SK-N-SH treated with all-trans-retinoic acid at 6 μM for 48 hours (cell line): ENCODE measurements around the gene OR14I1.

Experiments used
- ATAC-seq: fragments of 200-7000 bp; cut with Tn5 transposase; 3 replicates; pipeline ENCODE4 v1.9.1; 2020; ENCODE audit warnings: mild to moderate bottlenecking, moderate library complexity
- ARNTL ChIP-seq: fragments of 450-650 bp; formaldehyde crosslinking; IDR thresholded peaks from 2 replicates; pipeline ENCODE4 v1.5.0; 2020; ENCODE audit warnings: low read depth, mild to moderate bottlenecking, moderate library complexity, borderline replicate concordance
- BACH2 ChIP-seq: fragments of 250-450 bp; sonication (Bioruptor Pico); IDR thresholded peaks from 2 replicates; pipeline ENCODE4 v1.9.0; 2021; ENCODE audit warnings: mild to moderate bottlenecking, borderline replicate concordance
- CSDC2 ChIP-seq: fragments of 250-450 bp; sonication (Bioruptor Pico); IDR thresholded peaks from 2 replicates; pipeline ENCODE4 v1.5.0; 2020; ENCODE audit warnings: mild to moderate bottlenecking, moderate library complexity
- ESRRG ChIP-seq: fragments of 250-450 bp; sonication (Bioruptor Pico); IDR thresholded peaks from 2 replicates; pipeline ENCODE4 v1.6.1; 2021; ENCODE audit warnings: mild to moderate bottlenecking
- GLIS3 ChIP-seq: fragments of 250-450 bp; sonication (Bioruptor Pico); IDR thresholded peaks from 2 replicates; pipeline ENCODE4 v1.5.0; 2020; ENCODE audit warnings: mild to moderate bottlenecking, moderate library complexity
- OSR1 ChIP-seq: fragments of 250-450 bp; sonication (Bioruptor Pico); IDR thresholded peaks from 2 replicates; pipeline ENCODE4 v1.8.0; 2022; ENCODE audit warnings: moderate library complexity, mild to moderate bottlenecking, inconsistent platforms
- RARB ChIP-seq: fragments of 250-450 bp; sonication (Bioruptor Pico); IDR thresholded peaks from 2 replicates; pipeline ENCODE4 v1.8.0; 2021; ENCODE audit warnings: mild to moderate bottlenecking, moderate library complexity
- SNAI2 ChIP-seq: fragments of 250-450 bp; sonication (Bioruptor Pico); IDR thresholded peaks from 2 replicates; pipeline ENCODE4 v1.5.0; 2020; ENCODE audit warnings: mild to moderate bottlenecking, moderate library complexity
- TCF4 ChIP-seq: fragments of 250-450 bp; sonication (Bioruptor Pico); IDR thresholded peaks from 2 replicates; pipeline ENCODE4 v1.8.0; 2021; ENCODE audit warnings: mild to moderate bottlenecking, moderate library complexity, borderline replicate concordance
- TOX ChIP-seq: fragments of 250-450 bp; sonication (Bioruptor Pico); IDR thresholded peaks from 2 replicates; pipeline ENCODE4 v1.8.0; 2021; ENCODE audit warnings: mild to moderate bottlenecking, moderate library complexity, borderline replicate concordance
- ZC3H10 ChIP-seq: fragments of 250-450 bp; sonication (Bioruptor Pico); IDR thresholded peaks from 2 replicates; pipeline ENCODE4 v1.5.1; 2021; ENCODE audit warnings: mild to moderate bottlenecking, moderate library complexity
- ZFP3 ChIP-seq: fragments of 250-450 bp; sonication (Bioruptor Pico); IDR thresholded peaks from 2 replicates; pipeline ENCODE4 v1.5.0; 2020; ENCODE audit warnings: mild to moderate bottlenecking, moderate library complexity
- ZFP30 ChIP-seq: fragments of 450-650 bp; formaldehyde crosslinking; IDR thresholded peaks from 2 replicates; pipeline ENCODE4 v1.5.0; 2022; ENCODE audit warnings: mild to moderate bottlenecking, moderate library complexity
- ZNF565 ChIP-seq: fragments of 450-650 bp; formaldehyde crosslinking; conservative IDR thresholded peaks from 2 replicates; pipeline ENCODE4 v1.5.0; 2020; ENCODE audit warnings: low read depth, mild to moderate bottlenecking, moderate library complexity
- TF ChIP-seq, protein P1 (sequence below): fragments of 250-450 bp; sonication (Bioruptor Pico); IDR thresholded peaks from 2 replicates; pipeline ENCODE4 v1.8.0; 2021; ENCODE audit warnings: low read depth, mild to moderate bottlenecking, moderate library complexity, borderline replicate concordance
- TF ChIP-seq, protein P2 (sequence below): fragments of 250-450 bp; sonication (Bioruptor Pico); IDR thresholded peaks from 2 replicates; pipeline ENCODE4 v1.5.0; 2020; ENCODE audit warnings: mild to moderate bottlenecking, moderate library complexity
- TF ChIP-seq, protein P3 (sequence below): fragments of 250-450 bp; sonication (Bioruptor Pico); IDR thresholded peaks from 2 replicates; pipeline ENCODE4 v1.5.1; 2021; ENCODE audit warnings: mild to moderate bottlenecking, moderate library complexity
- TF ChIP-seq, protein P4 (sequence below): fragments of 250-450 bp; sonication (Bioruptor Pico); IDR thresholded peaks from 2 replicates; pipeline ENCODE4 v1.5.1; 2020; ENCODE audit warnings: low read depth, mild to moderate bottlenecking, moderate library complexity

OR14I1 gene

DNA sequence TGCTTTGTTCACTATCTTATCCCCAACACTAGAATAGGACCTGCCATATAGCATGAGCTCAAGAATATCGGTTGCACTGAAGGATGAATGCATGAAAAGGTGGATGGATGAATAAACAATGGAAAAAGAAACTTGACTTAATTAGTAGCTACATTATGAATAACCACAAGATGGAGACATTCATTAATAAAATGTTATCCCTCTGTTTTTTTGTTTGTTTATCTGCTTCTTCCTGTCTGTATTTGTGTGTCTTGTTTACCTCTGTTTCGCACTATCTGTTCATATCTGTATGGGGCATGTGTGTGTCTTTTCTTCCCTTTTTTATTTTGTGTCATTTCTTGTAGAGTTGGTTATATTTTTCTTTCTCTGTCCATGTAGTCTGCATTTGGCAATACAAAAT, 1.1 kb upstream of the OR14I1 start:
- TF ChIP-seq RARB (CRISPR knock-in tag), result no peak
- TF ChIP-seq ZC3H10 (CRISPR knock-in tag), result no peak
- TF ChIP-seq, protein P1, sequence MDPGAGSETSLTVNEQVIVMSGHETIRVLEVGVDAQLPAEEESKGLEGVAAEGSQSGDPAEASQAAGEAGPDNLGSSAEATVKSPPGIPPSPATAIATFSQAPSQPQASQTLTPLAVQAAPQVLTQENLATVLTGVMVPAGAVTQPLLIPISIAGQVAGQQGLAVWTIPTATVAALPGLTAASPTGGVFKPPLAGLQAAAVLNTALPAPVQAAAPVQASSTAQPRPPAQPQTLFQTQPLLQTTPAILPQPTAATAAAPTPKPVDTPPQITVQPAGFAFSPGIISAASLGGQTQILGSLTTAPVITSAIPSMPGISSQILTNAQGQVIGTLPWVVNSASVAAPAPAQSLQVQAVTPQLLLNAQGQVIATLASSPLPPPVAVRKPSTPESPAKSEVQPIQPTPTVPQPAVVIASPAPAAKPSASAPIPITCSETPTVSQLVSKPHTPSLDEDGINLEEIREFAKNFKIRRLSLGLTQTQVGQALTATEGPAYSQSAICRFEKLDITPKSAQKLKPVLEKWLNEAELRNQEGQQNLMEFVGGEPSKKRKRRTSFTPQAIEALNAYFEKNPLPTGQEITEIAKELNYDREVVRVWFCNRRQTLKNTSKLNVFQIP (CRISPR knock-in tag), result no peak

DNA sequence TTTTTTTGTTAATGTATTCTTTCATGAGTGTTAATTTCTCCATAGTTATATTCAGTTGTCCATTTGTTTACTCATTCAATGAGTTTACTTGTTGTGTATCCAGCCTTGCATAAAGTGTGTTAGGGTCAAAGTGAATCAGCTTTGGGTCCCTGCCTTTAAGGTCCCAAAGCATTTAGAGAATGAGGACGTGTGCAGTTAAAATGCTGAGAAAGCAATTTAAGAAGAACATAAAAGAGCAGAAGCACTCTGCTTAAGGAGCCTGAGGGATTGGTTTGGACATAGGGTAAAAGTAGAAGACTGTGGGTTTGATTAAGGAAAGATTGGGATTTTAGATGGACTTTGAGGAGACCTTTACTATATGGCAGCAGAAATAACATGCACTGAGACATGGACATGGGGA, 3.5 kb downstream of the OR14I1 start:
- no peak for ATAC-seq
- TF ChIP-seq SNAI2, result no peak
- TF ChIP-seq, all 23 proteins: peak for 0

More for the DNA sequence above, 1.1 kb upstream of the OR14I1 start:
- ATAC-seq, result no peak

DNA sequence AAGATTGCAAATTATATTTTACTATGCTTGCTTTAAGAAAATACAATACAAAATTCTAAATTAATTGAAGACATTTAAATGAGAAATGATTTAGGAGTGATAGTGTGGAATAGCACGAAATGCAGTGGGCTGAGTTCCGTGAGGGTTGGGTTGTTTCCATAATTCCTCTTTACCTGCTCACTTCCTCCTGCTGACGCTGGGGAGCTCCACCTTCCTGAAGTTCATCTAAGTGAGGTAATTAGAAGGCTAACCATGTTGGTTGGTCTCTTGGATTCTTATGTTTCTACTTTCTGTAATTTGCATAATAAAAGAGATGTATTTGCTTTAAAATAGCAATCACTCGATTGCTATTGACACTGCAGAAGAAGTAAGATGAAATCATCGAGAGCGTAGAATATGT, 4.7 kb downstream of the OR14I1 start:
- TF ChIP-seq RARB (CRISPR knock-in tag) (no peak), ZFP30 (CRISPR knock-in tag) (no peak), SNAI2 (no peak), ARNTL (no peak), GLIS3 (CRISPR knock-in tag) (no peak), ZC3H10 (CRISPR knock-in tag) (no peak), TOX (CRISPR knock-in tag) (no peak), TCF4 (CRISPR knock-in tag) (no peak), BACH2 (CRISPR knock-in tag) (no peak)
- TF ChIP-seq, protein P2, sequence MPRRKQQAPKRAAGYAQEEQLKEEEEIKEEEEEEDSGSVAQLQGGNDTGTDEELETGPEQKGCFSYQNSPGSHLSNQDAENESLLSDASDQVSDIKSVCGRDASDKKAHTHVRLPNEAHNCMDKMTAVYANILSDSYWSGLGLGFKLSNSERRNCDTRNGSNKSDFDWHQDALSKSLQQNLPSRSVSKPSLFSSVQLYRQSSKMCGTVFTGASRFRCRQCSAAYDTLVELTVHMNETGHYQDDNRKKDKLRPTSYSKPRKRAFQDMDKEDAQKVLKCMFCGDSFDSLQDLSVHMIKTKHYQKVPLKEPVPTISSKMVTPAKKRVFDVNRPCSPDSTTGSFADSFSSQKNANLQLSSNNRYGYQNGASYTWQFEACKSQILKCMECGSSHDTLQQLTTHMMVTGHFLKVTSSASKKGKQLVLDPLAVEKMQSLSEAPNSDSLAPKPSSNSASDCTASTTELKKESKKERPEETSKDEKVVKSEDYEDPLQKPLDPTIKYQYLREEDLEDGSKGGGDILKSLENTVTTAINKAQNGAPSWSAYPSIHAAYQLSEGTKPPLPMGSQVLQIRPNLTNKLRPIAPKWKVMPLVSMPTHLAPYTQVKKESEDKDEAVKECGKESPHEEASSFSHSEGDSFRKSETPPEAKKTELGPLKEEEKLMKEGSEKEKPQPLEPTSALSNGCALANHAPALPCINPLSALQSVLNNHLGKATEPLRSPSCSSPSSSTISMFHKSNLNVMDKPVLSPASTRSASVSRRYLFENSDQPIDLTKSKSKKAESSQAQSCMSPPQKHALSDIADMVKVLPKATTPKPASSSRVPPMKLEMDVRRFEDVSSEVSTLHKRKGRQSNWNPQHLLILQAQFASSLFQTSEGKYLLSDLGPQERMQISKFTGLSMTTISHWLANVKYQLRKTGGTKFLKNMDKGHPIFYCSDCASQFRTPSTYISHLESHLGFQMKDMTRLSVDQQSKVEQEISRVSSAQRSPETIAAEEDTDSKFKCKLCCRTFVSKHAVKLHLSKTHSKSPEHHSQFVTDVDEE (CRISPR knock-in tag), result no peak
- TF ChIP-seq, protein P3, sequence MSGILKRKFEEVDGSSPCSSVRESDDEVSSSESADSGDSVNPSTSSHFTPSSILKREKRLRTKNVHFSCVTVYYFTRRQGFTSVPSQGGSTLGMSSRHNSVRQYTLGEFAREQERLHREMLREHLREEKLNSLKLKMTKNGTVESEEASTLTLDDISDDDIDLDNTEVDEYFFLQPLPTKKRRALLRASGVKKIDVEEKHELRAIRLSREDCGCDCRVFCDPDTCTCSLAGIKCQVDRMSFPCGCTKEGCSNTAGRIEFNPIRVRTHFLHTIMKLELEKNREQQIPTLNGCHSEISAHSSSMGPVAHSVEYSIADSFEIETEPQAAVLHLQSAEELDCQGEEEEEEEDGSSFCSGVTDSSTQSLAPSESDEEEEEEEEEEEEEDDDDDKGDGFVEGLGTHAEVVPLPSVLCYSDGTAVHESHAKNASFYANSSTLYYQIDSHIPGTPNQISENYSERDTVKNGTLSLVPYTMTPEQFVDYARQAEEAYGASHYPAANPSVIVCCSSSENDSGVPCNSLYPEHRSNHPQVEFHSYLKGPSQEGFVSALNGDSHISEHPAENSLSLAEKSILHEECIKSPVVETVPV, result no peak
- ATAC-seq, result no peak

DNA sequence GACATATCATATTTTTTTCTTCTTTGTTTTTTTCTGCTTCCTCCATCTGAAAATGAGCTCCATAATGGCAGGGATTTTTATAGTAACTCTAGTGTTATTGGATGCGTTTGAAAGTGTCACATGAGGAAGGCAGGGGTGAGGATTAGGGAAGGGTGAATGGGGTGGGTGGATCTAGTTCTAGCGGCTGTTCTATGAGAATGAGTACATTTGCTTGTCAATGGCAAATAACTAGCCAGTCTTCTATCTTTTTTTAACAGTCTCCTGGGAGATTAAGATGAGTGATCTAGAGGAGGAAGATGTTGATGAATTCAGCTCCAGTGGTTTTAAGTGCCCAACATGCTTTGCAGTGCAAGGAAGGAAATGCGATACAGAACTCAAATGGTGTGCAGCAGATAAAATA, 5.8 kb downstream of the OR14I1 start:
- ATAC-seq, result no peak
- TF ChIP-seq RARB (CRISPR knock-in tag), result no peak
- no peak for TF ChIP-seq CSDC2 (CRISPR knock-in tag)
- TF ChIP-seq, protein P4, sequence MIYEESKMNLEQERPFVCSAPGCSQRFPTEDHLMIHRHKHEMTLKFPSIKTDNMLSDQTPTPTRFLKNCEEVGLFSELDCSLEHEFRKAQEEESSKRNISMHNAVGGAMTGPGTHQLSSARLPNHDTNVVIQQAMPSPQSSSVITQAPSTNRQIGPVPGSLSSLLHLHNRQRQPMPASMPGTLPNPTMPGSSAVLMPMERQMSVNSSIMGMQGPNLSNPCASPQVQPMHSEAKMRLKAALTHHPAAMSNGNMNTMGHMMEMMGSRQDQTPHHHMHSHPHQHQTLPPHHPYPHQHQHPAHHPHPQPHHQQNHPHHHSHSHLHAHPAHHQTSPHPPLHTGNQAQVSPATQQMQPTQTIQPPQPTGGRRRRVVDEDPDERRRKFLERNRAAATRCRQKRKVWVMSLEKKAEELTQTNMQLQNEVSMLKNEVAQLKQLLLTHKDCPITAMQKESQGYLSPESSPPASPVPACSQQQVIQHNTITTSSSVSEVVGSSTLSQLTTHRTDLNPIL, result no peak
- TF ChIP-seq, protein P1 (CRISPR knock-in tag), result no peak
- TF ChIP-seq ZFP3 (CRISPR knock-in tag), result no peak
- no peak for TF ChIP-seq ZFP30 (CRISPR knock-in tag)
- no peak for TF ChIP-seq OSR1 (CRISPR knock-in tag)
- no peak for TF ChIP-seq BACH2 (CRISPR knock-in tag)
- no peak for TF ChIP-seq ZC3H10 (CRISPR knock-in tag)
- TF ChIP-seq, protein P3, result no peak
- no peak for TF ChIP-seq ZNF565 (CRISPR knock-in tag)
- TF ChIP-seq ESRRG (CRISPR knock-in tag), result no peak
